GM19025 (cell line): ENCODE data around the gene SDK2.

Experiments
- ATAC-seq: cut with Tn5 transposase; IDR thresholded peaks from one replicate; pipeline ENCODE4 v1.9.1; 2021; ENCODE audit warnings: mild to moderate bottlenecking, low read depth, moderate library complexity; ENCODE audit not compliant: unreplicated experiment

SDK2 gene

DNA sequence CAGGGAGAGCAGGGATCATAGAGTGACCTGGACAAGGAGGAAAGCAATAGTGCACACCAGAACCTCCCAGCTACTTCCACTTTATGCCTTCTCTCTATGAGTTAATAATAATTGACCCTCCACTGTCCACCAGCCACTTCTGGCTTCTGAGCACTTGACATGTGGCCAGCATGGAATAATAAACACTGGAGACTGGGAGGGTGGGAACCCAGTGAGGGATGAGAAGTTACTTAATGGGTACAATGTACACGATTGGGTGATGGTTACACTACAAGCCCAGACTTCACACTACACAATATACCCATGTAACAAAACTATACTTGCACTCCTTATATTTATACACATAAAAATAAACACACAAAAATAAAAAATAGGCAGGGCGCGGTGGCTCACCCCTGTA, 343.9 kb downstream of the SDK2 start:
- ATAC-seq: no peak

GRCh38 chr17:73297934-73298861, 346.0 kb downstream of the SDK2 start:
- peak; percentile 63 for ATAC-seq

DNA sequence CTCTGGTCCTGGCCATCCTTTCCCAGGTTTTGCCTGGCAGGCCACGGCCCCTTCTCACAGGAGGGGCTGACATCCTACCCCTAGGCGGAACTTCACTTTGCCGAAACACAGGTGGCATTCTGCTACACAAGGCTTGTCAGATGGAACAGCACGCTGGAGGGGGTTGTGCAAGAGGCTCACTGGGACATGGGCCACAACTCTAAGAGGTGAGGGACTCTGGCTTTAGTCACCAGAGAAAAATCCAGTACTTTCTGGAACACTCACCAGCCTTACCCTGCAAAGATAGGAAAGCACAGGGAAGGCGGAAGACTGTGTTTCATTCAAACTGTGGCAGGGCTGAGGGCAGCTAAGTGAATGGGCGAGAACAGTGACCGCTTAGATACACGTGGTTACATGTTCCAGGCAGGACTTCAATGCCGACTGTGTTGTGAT, 350.7 kb downstream of the SDK2 start:
- ATAC-seq: no peak

- ATAC-seq: no peak
Observed at GRCh38 chr17:73293031-73293430, 351.2 kb downstream of the SDK2 start.

GRCh38 chr17:73292031-73292531, 352.2 kb downstream of the SDK2 start:
- ATAC-seq: no peak

- peak; percentile 91 for ATAC-seq
Observed at GRCh38 chr17:73291260-73291801, 352.9 kb downstream of the SDK2 start.

- ATAC-seq: peak; percentile 34
Observed at GRCh38 chr17:73290399-73291259, 353.6 kb downstream of the SDK2 start.

- ATAC-seq: no peak
Observed at GRCh38 chr17:73289549-73290254, 354.5 kb downstream of the SDK2 start.

- ATAC-seq: no peak
Observed at GRCh38 chr17:73288534-73289302, 355.5 kb downstream of the SDK2 start.

DNA sequence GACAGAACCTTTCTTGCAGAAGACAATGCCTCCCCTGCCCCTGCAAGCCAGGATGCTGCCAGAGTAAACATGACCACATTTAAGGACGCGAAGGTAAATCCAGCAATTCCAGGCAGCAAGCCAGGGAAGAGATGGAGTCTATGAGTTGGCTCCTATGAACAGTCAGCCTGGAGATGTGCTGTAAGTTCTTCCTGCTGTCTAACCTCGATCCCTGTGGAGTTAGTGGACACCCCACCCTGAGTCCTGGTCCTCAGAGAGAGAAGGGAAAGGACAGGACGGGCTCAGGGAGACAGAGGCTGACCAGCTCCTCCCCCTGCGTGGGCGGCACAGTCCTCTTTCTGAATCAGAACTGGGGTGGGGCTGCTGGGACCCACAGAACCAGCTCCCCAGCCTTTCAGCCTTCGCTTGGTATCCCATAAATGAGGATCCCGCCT, 357.4 kb downstream of the SDK2 start:
- no peak for ATAC-seq

DNA sequence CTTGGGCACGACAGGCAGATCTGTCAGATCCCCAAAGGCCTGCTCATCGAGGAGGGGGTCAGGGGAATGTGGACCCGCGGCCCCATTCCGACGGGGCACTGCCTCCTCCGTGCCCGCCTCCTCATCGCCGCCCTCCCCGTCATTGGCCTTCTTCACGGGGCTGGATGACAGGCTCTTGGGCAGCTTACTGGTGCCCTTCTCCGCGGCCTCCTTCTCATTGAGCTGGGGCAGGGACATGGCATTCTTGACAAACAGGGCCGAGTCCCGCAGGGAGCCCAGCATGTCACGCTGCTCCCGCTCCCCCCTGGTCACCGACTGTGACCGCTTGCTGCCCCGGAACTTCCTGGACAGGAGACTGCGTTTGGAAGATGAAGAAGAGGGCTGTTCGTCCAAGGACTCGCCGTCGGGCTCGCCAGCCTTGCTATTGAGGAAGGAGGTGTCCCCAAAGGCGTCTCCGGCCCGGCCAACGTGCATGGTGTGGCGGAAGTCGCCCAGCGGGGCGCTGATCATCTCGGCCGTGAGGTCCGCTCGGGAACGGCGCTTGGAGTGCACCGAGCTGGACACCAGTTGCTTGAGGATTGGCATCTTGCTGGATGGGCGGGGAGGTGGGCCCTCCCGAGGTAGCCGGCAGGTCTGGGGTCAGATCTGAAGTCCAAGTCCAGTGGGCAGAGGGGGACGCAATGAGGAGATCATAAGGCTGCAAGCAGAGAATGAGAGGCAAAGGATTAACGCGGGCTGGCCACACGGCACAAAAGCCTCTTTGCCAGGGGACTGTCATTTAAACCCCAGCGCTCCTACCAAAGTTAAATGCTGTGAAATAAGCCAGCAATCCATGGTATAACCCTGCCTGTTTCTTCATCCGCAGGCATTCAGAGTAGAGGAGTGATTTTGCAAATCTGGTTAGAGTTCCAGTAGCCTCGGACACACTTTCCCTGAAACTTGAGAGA, 358.1 kb downstream of the SDK2 start:
- ATAC-seq: no peak

DNA sequence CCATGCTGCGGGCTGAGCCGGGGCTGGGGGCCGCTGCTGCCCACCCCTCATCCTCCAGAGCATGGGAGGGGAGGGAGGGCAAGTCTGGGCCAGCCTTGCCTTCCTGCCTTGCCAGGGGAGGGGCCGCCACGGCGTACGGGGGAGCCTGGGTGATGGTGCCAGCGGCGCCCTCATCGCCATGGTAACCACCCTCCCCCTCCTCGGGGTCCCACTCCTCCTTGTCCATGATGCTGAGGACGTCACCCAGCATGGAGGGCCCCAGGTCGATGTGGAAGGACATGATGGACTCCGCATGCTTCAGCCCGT, 358.7 kb downstream of the SDK2 start:
- no peak for ATAC-seq

DNA sequence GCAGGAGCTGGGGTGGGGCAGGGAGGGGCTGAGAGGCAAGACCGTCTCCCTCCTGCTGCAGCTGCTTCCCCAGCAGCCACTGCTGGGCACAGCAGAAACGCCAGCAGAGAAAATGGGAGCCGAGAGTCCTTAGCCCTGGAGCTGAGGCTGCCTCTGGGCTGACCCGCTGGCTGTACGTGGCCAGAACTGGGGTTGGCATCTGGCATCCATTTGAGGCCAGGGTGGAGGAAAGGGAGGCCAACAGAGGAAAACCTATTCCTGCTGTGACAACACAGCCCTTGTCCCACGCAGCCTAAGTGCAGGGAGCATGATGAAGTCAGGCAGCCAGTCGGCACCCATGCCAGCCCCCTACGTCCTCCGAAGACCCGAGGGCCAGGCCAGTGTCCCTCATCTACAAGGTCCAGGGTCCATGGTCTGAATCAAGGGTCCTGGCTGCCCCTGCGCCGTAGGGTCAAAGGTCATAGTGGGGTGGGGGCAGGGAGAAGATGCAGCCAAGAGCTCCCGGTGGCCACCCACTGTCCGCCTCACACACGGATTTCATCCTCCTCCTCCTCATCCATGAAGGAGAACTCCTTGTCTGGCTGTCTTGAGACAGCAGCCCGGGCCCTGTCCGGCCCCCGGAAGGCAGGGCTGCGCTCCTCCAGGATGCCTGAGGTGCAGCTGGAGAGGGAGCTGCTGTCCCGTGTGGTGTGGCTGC, 359.2 kb downstream of the SDK2 start:
- no peak for ATAC-seq
